ENCODE data around the gene BTBD9. TPM values are rescaled to one million over a fixed set of nuclear protein-coding genes. Genes with fewer than 3 reads are reported as not detected.

The BTBD9 gene
- total RNA-seq, 1 experiment from 2014 or later: 19.4 TPM

- CTCF ChIA-PET: interaction anchor here (0.7 kb wide), 1 partner anchor 76 kb away, joined by 3 read pairs; no protein-coding TSS in a partner anchor
- no TSS peak for BruUV-seq (replicated peaks)
- Mint-ChIP-seq H3K36me3 (ENCODE audit: insufficient read depth, unreplicated experiment) (no peaks in the 10 kb centered on the region), H3K27ac (ENCODE audit: unreplicated experiment) (no peak overlapping the region), H3K4me3 (ENCODE audit: low read depth, unreplicated experiment) (no peak overlapping the region), H3K27me3 (ENCODE audit: unreplicated experiment) (no peaks in the 10 kb centered on the region), H3K4me1 (ENCODE audit: low read depth, unreplicated experiment) (no peaks in the 10 kb centered on the region), H3K9me3 (ENCODE audit: low read depth, unreplicated experiment) (no peaks in the 10 kb centered on the region)
- TF ChIP-seq CTCF (IDR thresholded peaks at IDR 0.05; ENCODE audit: unreplicated experiment): no peak
- intact Hi-C loops (cut with micrococcal nuclease; ENCODE audit: unreplicated experiment): no loop called here
- DNase-seq: no peak
These were observed 445.5 kb downstream of the BTBD9 start for GRCh38 chr6:38194282-38194572.

- no peak overlapping the region for H3K27ac Mint-ChIP-seq (ENCODE audit: unreplicated experiment)
These were observed 446.0 kb downstream of the BTBD9 start for GRCh38 chr6:38193481-38194281.

GRCh38 chr6:38193051-38193450, 446.7 kb downstream of the BTBD9 start:
- Mint-ChIP-seq H3K4me1 (ENCODE audit: low read depth, unreplicated experiment) (no peaks in the 10 kb centered on the region), H3K27ac (ENCODE audit: unreplicated experiment) (no peak overlapping the region), H3K27me3 (ENCODE audit: unreplicated experiment) (no peaks in the 10 kb centered on the region), H3K9me3 (ENCODE audit: low read depth, unreplicated experiment) (no peaks in the 10 kb centered on the region), H3K36me3 (ENCODE audit: insufficient read depth, unreplicated experiment) (no peaks in the 10 kb centered on the region), H3K4me3 (ENCODE audit: low read depth, unreplicated experiment) (no peak overlapping the region)
- no peak for DNase-seq
- intact Hi-C loops (cut with micrococcal nuclease; ENCODE audit: unreplicated experiment): no loop called here
- CTCF ChIA-PET: no interaction called here
- BruUV-seq (replicated peaks): no TSS peak
- TF ChIP-seq CTCF (IDR thresholded peaks at IDR 0.05; ENCODE audit: unreplicated experiment): no peak

More at GRCh38 chr6:38193481-38194281, 446.0 kb downstream of the BTBD9 start:
- Mint-ChIP-seq H3K9me3 (ENCODE audit: low read depth, unreplicated experiment) (no peaks in the 10 kb centered on the region), H3K27me3 (ENCODE audit: unreplicated experiment) (no peaks in the 10 kb centered on the region), H3K4me1 (ENCODE audit: low read depth, unreplicated experiment) (no peaks in the 10 kb centered on the region), H3K36me3 (ENCODE audit: insufficient read depth, unreplicated experiment) (no peaks in the 10 kb centered on the region), H3K4me3 (ENCODE audit: low read depth, unreplicated experiment) (no peak overlapping the region)
- no peak for DNase-seq
- CTCF ChIA-PET: interaction anchor here (0.7 kb wide), 1 partner anchor 75 kb away, joined by 3 read pairs; no protein-coding TSS in a partner anchor
- no peak for TF ChIP-seq CTCF (IDR thresholded peaks at IDR 0.05; ENCODE audit: unreplicated experiment)
- no TSS peak for BruUV-seq (replicated peaks)
- intact Hi-C loops (cut with micrococcal nuclease; ENCODE audit: unreplicated experiment): no loop called here

GRCh38 chr6:38192487-38192886, 447.2 kb downstream of the BTBD9 start:
- Mint-ChIP-seq H3K27me3 (ENCODE audit: unreplicated experiment) (no peaks in the 10 kb centered on the region), H3K9me3 (ENCODE audit: low read depth, unreplicated experiment) (no peaks in the 10 kb centered on the region), H3K4me1 (ENCODE audit: low read depth, unreplicated experiment) (no peaks in the 10 kb centered on the region), H3K36me3 (ENCODE audit: insufficient read depth, unreplicated experiment) (no peaks in the 10 kb centered on the region), H3K27ac (ENCODE audit: unreplicated experiment) (no peak overlapping the region), H3K4me3 (ENCODE audit: low read depth, unreplicated experiment) (no peak overlapping the region)
- no peak for TF ChIP-seq CTCF (IDR thresholded peaks at IDR 0.05; ENCODE audit: unreplicated experiment)
- CTCF ChIA-PET: no interaction called here
- no peak for DNase-seq
- intact Hi-C loops (cut with micrococcal nuclease; ENCODE audit: unreplicated experiment): no loop called here
- BruUV-seq (replicated peaks): no TSS peak

Measured in Calu3 (cell line).